ENCODE results near the gene ARHGAP24.

ARHGAP24 gene

GRCh38 chr4:85741381-85741780, 266.4 kb downstream of the ARHGAP24 start:
- no peaks in the 10 kb centered on the region for H3K9me3 ChIP-seq
- H3K27ac ChIP-seq, result peak overlapping the region; percentile 60
- no peaks in the 10 kb centered on the region for H3K27me3 ChIP-seq
- no peaks in the 10 kb centered on the region for H3K36me3 ChIP-seq
- no peak for TF ChIP-seq CTCF (IDR thresholded peaks at IDR 0.05)
- no peak overlapping the region for H3K4me3 ChIP-seq (ENCODE audit: low read depth in 1 of 2, low read length in 1 of 2)
- peaks cover 38 to 51% of the 10 kb centered on the region in 2 experiments for H3K4me1 ChIP-seq (ENCODE audit: control insufficient read depth in 1 of 2, insufficient read depth in 1 of 2, low read depth in 1 of 2, low read length in 1 of 2)

- no peak overlapping the region for H3K4me3 ChIP-seq (ENCODE audit: low read depth in 1 of 2, low read length in 1 of 2)
- H3K4me1 ChIP-seq (ENCODE audit: control insufficient read depth in 1 of 2, insufficient read depth in 1 of 2, low read depth in 1 of 2, low read length in 1 of 2), result peaks cover 31 to 45% of the 10 kb centered on the region in 2 experiments
- H3K27me3 ChIP-seq, result no peaks in the 10 kb centered on the region
- no peak overlapping the region for H3K27ac ChIP-seq
- no peak for TF ChIP-seq CTCF (IDR thresholded peaks at IDR 0.05)
- H3K9me3 ChIP-seq, result no peaks in the 10 kb centered on the region
- no peaks in the 10 kb centered on the region for H3K36me3 ChIP-seq
These were observed 267.1 kb downstream of the ARHGAP24 start for GRCh38 chr4:85741921-85742591.

GRCh38 chr4:85744950-85745349, 270.0 kb downstream of the ARHGAP24 start:
- no peak for TF ChIP-seq CTCF (IDR thresholded peaks at IDR 0.05)
- Histone ChIP-seq H3K4me1 (ENCODE audit: control insufficient read depth in 1 of 2, insufficient read depth in 1 of 2, low read depth in 1 of 2, low read length in 1 of 2) (peaks cover 21 to 35% of the 10 kb centered on the region in 2 experiments), H3K36me3 (no peaks in the 10 kb centered on the region), H3K27ac (no peak overlapping the region), H3K27me3 (no peaks in the 10 kb centered on the region), H3K4me3 (ENCODE audit: low read depth in 1 of 2, low read length in 1 of 2) (no peak overlapping the region), H3K9me3 (no peaks in the 10 kb centered on the region)

GRCh38 chr4:85745939-85746338, 271.0 kb downstream of the ARHGAP24 start:
- TF ChIP-seq CTCF (IDR thresholded peaks at IDR 0.05), result no peak
- peaks cover 21 to 35% of the 10 kb centered on the region in 2 experiments for H3K4me1 ChIP-seq (ENCODE audit: control insufficient read depth in 1 of 2, insufficient read depth in 1 of 2, low read depth in 1 of 2, low read length in 1 of 2)
- H3K9me3 ChIP-seq, result no peaks in the 10 kb centered on the region
- H3K36me3 ChIP-seq, result no peaks in the 10 kb centered on the region
- no peak overlapping the region for H3K4me3 ChIP-seq (ENCODE audit: low read depth in 1 of 2, low read length in 1 of 2)
- peak overlapping the region; percentile 19 for H3K27ac ChIP-seq
- H3K27me3 ChIP-seq, result no peaks in the 10 kb centered on the region

- Histone ChIP-seq H3K36me3 (no peaks in the 10 kb centered on the region), H3K4me3 (ENCODE audit: low read depth in 1 of 2, low read length in 1 of 2) (no peak overlapping the region), H3K27me3 (no peaks in the 10 kb centered on the region), H3K9me3 (no peaks in the 10 kb centered on the region), H3K4me1 (ENCODE audit: control insufficient read depth in 1 of 2, insufficient read depth in 1 of 2, low read depth in 1 of 2, low read length in 1 of 2) (peaks cover 11 to 19% of the 10 kb centered on the region in 2 experiments), H3K27ac (no peak overlapping the region)
- TF ChIP-seq CTCF (IDR thresholded peaks at IDR 0.05), result peak; percentile 85
These were observed 273.0 kb downstream of the ARHGAP24 start for GRCh38 chr4:85747882-85748491.

Data from neutrophil (primary cell).